Measurements from ENCODE around the gene FTL.

The FTL gene

DNA sequence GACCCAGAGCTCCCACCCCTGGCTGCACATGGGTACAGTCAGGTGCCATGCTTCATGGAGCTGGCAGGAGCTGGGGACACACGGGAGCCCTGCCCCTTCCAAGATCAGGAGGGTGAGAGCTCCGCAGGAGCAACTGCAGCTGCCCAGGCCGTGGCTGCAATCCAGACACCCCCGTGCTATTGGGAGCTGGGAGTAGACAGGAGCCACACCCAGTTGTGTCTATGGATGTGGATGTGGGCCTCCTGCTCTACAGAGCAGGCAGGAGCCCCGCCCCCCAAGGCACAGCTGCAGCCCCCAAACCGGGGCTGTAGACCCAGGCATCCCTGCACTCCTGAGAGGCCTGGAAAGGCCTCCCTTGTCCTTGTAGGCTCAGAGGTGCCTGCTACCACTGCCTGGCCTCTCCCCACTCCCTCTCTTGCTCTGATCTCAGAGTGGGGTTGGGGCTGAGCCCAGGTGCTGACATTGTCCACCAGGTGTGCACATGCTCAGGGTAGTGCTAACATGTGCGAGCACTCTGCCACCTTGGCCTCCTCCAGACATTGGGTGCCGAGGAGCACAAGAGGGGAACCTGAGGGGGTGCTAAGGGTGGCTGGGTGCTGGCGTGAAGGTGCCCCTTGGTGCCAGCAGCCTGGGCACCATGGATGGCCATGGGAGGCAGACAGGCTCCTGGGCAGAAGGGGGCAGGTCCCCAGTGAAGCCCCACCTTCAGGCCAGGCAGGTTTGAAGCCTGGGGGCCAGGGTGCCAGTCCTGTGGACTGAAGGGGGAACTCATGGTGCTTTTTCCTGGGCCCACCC is 18.4 kb upstream of the FTL start:
- no peak for DNase-seq (ENCODE audit: low spot score)

GRCh38 chr19:48947258-48947542 is 17.9 kb upstream of the FTL start:
- DNase-seq (ENCODE audit: low spot score) = no peak

- no peak for DNase-seq (ENCODE audit: low spot score)
These were observed 14.9 kb upstream of the FTL start for GRCh38 chr19:48950159-48950558.

- DNase-seq (ENCODE audit: low spot score) = no peak
These were observed 14.1 kb upstream of the FTL start for GRCh38 chr19:48950830-48951519.

- DNase-seq (ENCODE audit: low spot score) = no peak
These were observed 12.0 kb upstream of the FTL start for GRCh38 chr19:48953141-48953540.

DNA sequence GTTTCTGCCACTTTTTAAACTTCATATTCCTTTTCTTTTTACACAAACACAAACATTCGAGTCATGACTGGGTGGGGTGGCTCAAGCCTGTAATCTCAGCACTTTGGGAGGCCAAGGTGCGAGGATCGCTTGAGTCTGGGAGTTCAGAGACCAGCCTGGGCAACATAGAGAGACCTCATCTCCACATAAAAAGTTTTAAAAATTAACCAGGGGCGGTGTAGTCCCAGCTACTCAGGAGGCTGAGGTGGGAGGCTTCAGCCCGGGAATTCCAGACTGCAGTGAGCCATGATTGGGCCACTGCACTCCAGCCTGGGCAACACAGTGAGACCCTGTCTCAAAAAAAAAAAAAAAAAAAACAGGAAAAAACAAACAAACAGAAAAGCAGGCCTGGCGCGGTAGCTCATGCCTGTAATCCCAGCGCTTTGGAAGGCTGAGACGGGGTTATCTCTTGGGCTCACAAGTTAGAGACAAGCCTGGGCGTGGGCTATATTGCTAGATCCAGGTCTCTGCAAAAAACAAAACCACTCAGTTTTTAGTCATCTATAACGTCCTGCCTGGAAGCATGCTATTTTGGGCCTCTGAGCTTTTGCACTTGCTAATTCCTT is 11.0 kb upstream of the FTL start:
- DNase-seq (ENCODE audit: low spot score) = peak; percentile 35

- peak; percentile 98 for DNase-seq (ENCODE audit: low spot score)
These were observed 10.4 kb upstream of the FTL start, which contains the start of gene BAX for GRCh38 chr19:48954595-48955307. Gene BAX, plus strand, starts transcription at chr19:48954875. Its CDS starts 54 bp downstream, at chr19:48954929.

- DNase-seq (ENCODE audit: low spot score) = no peak
These were observed 9.7 kb upstream of the FTL start for GRCh38 chr19:48955308-48955958.

DNA sequence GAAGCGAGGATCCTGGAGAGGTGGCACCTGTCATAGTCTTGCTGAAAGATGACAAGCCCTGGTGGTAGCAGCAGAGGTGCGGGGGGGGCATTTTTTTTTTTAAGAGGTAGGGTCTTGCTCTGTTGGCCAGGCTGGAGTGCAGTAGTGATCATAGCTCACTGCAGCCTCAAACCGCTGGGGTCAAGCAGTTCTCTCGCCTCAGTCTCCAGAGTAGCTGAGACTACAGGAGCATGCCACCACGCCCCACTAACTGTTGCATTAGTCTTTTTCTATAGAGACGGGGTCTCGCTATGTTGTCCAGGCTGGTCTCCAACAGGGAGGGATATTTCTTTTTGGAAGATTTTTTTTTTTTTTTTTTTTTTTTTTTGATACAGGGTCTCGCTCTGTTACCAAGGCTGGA is 7.1 kb upstream of the FTL start:
- no peak for DNase-seq (ENCODE audit: low spot score)

- no peak for DNase-seq (ENCODE audit: low spot score)
These were observed 5.5 kb upstream of the FTL start for GRCh38 chr19:48959341-48960239.

DNA sequence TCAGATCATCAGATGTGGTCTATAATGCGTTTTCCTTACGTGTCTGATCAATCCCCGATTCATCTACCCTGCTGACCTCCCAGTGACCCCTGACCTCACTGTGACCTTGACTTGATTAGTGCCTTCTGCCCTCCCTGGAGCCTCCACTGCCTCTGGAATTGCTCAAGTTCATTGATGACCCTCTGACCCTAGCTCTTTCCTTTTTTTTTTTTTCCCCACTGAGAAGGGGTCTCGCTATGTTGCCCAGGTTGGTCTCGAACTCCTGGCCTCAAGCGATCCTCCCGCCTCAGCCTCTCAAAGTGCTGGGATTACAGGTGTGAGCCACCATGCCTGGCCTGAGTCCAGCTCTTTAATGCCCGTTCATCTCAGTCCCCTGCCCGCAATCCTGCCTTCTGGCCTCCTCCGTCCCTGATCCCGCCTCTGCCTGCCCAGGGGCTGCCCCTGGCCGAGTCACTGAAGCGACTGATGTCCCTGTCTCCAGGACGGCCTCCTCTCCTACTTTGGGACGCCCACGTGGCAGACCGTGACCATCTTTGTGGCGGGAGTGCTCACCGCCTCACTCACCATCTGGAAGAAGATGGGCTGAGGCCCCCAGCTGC is 4.0 kb upstream of the FTL start:
- DNase-seq (ENCODE audit: low spot score) = no peak

GRCh38 chr19:48961673-48962028 is 3.5 kb upstream of the FTL start:
- no peak for DNase-seq (ENCODE audit: low spot score)

DNA sequence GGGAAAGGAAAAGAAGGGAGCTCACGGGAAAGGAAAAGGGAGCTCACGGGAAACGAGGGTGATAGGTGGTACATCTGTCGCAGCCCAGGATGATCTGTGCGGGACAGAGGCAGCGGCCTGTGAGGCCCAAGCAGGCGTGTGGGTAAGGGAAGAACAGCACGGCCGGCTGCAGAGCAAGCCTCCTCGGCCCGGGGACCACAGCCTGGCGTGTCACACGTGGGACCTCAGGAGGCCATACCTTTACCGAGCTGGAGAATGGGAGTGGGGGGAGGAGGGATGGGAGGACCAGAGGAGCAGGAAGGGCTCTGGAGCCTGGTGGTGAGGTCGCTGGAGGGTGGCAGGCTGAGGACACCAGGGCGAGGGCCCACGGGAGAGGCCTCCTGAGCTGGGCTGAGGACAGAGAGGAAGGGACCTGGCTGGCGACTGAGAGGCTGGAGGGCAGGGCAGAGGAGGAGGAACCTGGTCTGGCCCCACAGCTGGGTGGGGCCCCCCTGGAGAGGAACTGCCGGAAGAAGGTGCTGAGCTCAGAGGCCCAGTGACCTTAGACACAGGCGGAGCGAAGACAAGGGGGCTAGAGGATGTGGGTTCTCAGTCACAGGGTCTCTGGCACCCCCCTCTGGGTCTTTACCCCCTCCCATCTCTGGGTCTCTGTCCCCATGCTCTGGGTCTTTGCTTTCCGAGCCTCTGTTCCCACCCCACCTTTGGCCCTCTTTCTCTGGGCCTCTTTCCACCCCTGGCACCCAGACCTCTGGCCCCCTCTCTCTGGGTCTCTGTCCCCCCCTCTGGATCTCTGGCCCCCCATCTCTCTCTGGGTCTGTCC is 2.9 kb upstream of the FTL start:
- peak; percentile 86 for DNase-seq (ENCODE audit: low spot score)

DNA sequence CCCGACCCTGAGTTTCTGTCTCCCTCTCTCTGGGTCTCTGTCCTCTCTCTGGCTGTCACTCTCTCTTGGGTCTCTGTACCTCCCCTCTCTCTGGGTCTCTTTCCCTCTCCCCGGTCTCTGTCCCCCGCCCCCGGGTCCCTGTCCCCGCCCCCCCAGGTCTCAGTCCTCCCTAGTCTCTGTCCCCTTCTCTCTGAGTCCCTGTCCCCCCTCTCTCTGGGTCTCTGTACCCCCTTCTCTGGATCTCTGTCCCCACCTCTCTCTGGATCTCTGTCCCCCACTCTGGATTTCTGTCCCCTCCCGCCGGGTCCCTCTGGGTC is 2.3 kb upstream of the FTL start:
- no peak for DNase-seq (ENCODE audit: low spot score)

- DNase-seq (ENCODE audit: low spot score) = peak; percentile 83
These were observed 1.5 kb upstream of the FTL start for GRCh38 chr19:48963371-48964204.

- peak; percentile 56 for DNase-seq (ENCODE audit: low spot score)
These were observed 687 bp upstream of the FTL start for GRCh38 chr19:48964205-48965039.

DNA sequence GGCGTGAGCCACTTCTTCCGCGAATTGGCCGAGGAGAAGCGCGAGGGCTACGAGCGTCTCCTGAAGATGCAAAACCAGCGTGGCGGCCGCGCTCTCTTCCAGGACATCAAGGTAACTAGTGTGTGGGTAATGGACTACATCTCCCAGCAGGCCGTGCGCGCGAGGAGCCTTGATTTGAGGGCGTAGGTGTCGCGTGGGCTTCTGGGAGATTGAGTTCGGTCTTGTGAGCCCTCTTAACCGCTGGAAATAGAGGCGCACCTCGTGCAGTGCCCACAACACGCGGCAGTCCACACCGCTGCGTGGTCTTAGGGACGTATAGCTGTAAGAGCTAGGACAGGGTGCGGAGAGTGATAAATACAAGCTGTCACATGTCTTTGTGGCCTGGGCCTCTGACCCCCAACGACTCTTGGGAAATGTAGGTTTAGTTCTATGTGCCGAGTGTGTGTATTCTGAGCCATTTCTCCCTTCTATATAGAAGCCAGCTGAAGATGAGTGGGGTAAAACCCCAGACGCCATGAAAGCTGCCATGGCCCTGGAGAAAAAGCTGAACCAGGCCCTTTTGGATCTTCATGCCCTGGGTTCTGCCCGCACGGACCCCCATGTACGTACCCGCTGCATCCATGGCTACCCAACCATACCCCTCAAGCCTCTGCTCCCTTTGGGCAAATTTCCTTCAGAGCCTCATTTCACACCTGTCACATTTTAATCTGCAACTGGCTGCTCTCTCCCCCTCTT is 864 bp downstream of the FTL start:
- DNase-seq (ENCODE audit: low spot score) = peak; percentile 93

Data from hematopoietic multipotent progenitor cell treated with erythropoietin and hydrocortisone succinate and interleukin-3 and kit ligand, for 15 days (in vitro differentiated cells).